ENCODE results near the gene ACE2. TPM values are rescaled to one million over a fixed set of nuclear protein-coding genes. Genes with fewer than 3 reads are reported as not detected.

ACE2 gene
- total and polyA plus RNA-seq, 2 donors (not counting 3 experiments of a cell fraction or from before 2014, with no cell fraction given): not detected

GRCh38 chrX:15607067-15607466, 6.3 kb upstream of the ACE2 start:
- Histone ChIP-seq H3K36me3 (ENCODE audit: control insufficient read depth in 2 of 2, extremely low read depth in 1 of 2, insufficient read depth in 2 of 2, low read length in 2 of 2) (no peaks in the 10 kb centered on the region), H3K27ac (ENCODE audit: insufficient read depth, low read depth, low read length) (no peak overlapping the region), H2AFZ (ENCODE audit: low read depth, low read length) (no peak overlapping the region), H4K20me1 (replicated peaks; ENCODE audit: control insufficient read depth, extremely low read depth, insufficient read depth, low read length) (no peaks in the 10 kb centered on the region), H3K4me3 (replicated peaks in 1 of 3; ENCODE audit: insufficient read depth in 1 of 3, low read depth in 1 of 3, low read length in 3 of 3) (no peak overlapping the region), H3K9me1 (replicated peaks; ENCODE audit: control insufficient read depth, extremely low read depth, insufficient read depth, low read length) (no peaks in the 10 kb centered on the region), H3K9ac (replicated peaks; ENCODE audit: extremely low read depth, insufficient read depth, low read length) (no peak overlapping the region), H3K9me3 (replicated peaks; ENCODE audit: control insufficient read depth, insufficient read depth, low read length) (no peaks in the 10 kb centered on the region), H3K79me2 (ENCODE audit: control insufficient read depth, insufficient read depth, low read length) (no peaks in the 10 kb centered on the region), H3K4me2 (ENCODE audit: insufficient read depth, low read length) (no peak overlapping the region), H3K27me3 (ENCODE audit: control insufficient read depth in 2 of 2, insufficient read depth in 2 of 2, low read length in 2 of 2) (peaks cover 0 to 2% of the 10 kb centered on the region in 2 experiments), H3K4me1 (ENCODE audit: control insufficient read depth, extremely low read depth, insufficient read depth, low read length) (no peaks in the 10 kb centered on the region)
- no peak for DNase-seq (ENCODE audit: low read depth, low spot score)
- ChIA-PET CTCF (no interaction called here), POLR2A (no interaction called here)
- intact Hi-C loops (cut with micrococcal nuclease) (no loop called here), dilution Hi-C loops (cut with MboI; ENCODE audit: extremely low pct_ligation_motif_present, low sequenced_read_pairs) (no loop called here)
- TF ChIP-seq MYC (IDR thresholded peaks at IDR 0.05; ENCODE audit: low read depth, low read length): no peak
- no peak for TF ChIP-seq FOS (IDR thresholded peaks at IDR 0.05; ENCODE audit: borderline replicate concordance, insufficient read depth, low read length)
- no peak for TF ChIP-seq POLR2AphosphoS5 (IDR thresholded peaks at IDR 0.05; ENCODE audit: insufficient read depth, low read depth, low read length)
- TF ChIP-seq MAX (IDR thresholded peaks at IDR 0.05; ENCODE audit: insufficient read depth, insufficient read length): no peak
- TF ChIP-seq EZH2 (IDR thresholded peaks at IDR 0.05; ENCODE audit: borderline replicate concordance, low read depth, low read length, severe bottlenecking): no peak
- no peak for TF ChIP-seq CTCF (IDR thresholded peaks at IDR 0.05; ENCODE audit: extremely low read depth in 1 of 2, insufficient read depth in 1 of 2, low read depth in 1 of 2, low read length in 2 of 2)
- no peak for TF ChIP-seq POLR2A (IDR thresholded peaks at IDR 0.05; ENCODE audit: low read depth, low read length)
- BruUV-seq (replicated peaks): no TSS peak
- FAIRE-seq: no peak

Measured in endothelial cell of umbilical vein (primary cell).